Mucosa of rectum (tissue), 2 donors: Measurements from ENCODE around the gene ALDH6A1.

Source experiments
- H3K27ac ChIP-seq, 2 donors: one replicate each; pipeline ENCODE4 v1.7.0; 2013; ENCODE audit warnings: inconsistent platforms in 2 of 2, low read depth in 2 of 2, low read length in 2 of 2
- H3K27me3 ChIP-seq, 2 donors: one replicate each; pipeline ENCODE4 v1.7.0; 2013; ENCODE audit warnings: low read length in 2 of 2; ENCODE audit not compliant: control insufficient read depth in 2 of 2, insufficient read depth in 2 of 2
- H3K36me3 ChIP-seq, 2 donors: one replicate each; pipeline ENCODE4 v1.7.0; 2013; ENCODE audit warnings: low read length in 2 of 2; ENCODE audit not compliant: control insufficient read depth in 2 of 2, insufficient read depth in 2 of 2
- H3K4me1 ChIP-seq, 2 donors: one replicate each; pipeline ENCODE4 v1.7.0; 2013; ENCODE audit warnings: low read length in 2 of 2, mild to moderate bottlenecking in 1 of 2; ENCODE audit not compliant: control insufficient read depth in 2 of 2, insufficient read depth in 2 of 2
- H3K4me3 ChIP-seq, 2 donors: one replicate each; pipeline ENCODE4 v1.7.0; 2013; ENCODE audit warnings: low read length in 2 of 2
- H3K9ac ChIP-seq, 2 donors: one replicate each; pipeline ENCODE4 v1.7.0; 2013; ENCODE audit warnings: low read length in 2 of 2, low read depth in 1 of 2, mild to moderate bottlenecking in 1 of 2
- H3K9me3 ChIP-seq, 2 donors: one replicate each; pipeline ENCODE4 v1.7.0; 2013; ENCODE audit warnings: low read length in 2 of 2; ENCODE audit not compliant: control insufficient read depth in 2 of 2
- donor health status: healthy.
- donor health status: Normal muscosa, but diverticular disease.

Gene ALDH6A1

DNA sequence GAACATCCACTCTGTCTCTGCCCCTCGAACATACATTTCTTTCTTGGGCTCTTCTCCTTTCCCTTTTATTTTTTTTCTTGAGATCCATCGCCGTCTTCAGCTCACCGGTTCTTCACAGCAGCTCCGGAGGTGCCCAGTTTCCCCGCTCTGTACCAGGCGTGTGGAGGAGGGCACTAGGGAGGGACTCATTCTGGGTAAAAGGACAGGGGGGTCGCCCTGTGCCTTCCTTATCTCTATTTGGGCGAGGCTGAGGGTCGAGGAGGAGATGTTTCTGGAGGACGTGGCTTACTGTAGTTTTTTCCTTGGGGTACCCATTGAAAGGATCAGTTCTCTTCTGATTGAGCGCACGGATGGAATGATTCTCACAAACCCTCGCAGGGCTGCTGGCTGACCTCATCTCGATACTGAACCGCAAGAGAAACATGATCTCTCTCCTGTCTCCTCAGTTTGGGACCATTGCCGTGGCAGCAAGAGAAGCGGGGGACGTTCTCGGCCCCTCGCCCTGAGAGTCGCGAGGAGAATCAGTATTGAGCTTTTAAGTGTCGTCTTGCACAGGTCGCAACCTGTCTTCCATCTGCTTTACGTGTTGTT is 889 bp upstream of the ALDH6A1 start:
- H3K4me3 ChIP-seq: peak overlapping the region; percentile 96 to 97
- H3K27me3 ChIP-seq: no peaks in the 10 kb centered on the region
- no peaks in the 10 kb centered on the region for H3K9me3 ChIP-seq
- H3K4me1 ChIP-seq: peaks cover 15 to 17% of the 10 kb centered on the region in 2 donors
- no peaks in the 10 kb centered on the region for H3K36me3 ChIP-seq
- H3K9ac ChIP-seq: peak overlapping the region; percentile 77 to 84
- peak overlapping the region; percentile 66 to 70 for H3K27ac ChIP-seq

DNA sequence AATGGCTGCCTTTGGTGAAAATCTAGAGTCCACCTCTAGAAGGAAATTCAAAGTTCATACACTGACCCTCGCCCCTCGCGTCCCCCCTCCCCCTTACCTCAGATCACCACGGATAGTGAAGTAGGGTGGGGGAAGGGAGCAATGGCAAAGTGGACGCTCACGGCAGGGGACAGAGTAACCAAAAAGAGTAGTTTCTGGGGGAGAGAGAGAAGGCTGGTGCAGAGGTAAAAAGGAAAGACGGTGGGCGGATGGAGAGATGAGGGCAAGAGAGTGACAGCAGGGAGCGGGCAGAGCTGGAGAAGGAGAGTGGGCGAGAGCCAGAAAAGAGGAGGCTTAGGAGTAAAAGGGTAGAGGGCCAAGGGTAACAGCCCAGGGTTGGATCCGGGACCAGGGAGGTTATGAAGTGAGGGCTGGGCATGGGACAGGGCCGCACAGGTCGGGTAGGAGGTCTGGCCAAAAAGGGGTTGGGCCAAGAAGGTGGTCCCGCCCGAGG is 423 bp downstream of the ALDH6A1 start:
- Histone ChIP-seq H3K9ac (peak overlapping the region; percentile 88 to 89), H3K36me3 (no peaks in the 10 kb centered on the region), H3K9me3 (no peaks in the 10 kb centered on the region), H3K4me3 (peak overlapping the region; percentile 92 to 97), H3K27ac (peak overlapping the region; percentile 86 to 87), H3K27me3 (no peaks in the 10 kb centered on the region), H3K4me1 (peaks cover 15 to 17% of the 10 kb centered on the region in 2 donors)

- Histone ChIP-seq H3K27ac (no peak overlapping the region), H3K4me3 (peak overlapping the region in 1 of 2 donors; percentile 97)
These were observed 1.1 kb downstream of the ALDH6A1 start for GRCh38 chr14:74083161-74083560.

DNA sequence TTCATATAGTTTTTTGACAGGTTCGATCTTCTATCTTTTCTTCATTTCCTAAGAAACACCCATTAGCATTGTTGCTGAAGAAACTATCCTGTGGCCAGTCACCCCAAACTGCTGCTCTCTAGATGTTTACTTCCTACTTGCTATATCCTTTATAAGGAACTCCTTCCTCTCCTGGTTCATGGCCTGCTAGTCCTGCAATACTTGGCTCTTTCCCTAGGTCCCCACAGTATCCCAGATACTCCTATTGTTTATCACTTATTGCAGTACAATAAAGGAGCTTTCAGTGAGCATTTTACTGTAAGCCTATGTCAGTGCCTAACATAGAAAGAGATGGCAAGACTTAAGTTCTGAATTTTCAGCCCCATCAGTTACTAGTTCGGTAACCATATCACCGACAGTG is 2.8 kb downstream of the ALDH6A1 start:
- Histone ChIP-seq H3K36me3 (no peaks in the 10 kb centered on the region), H3K27ac (no peak overlapping the region), H3K4me1 (peaks cover 15 to 17% of the 10 kb centered on the region in 2 donors), H3K9me3 (no peaks in the 10 kb centered on the region), H3K27me3 (no peaks in the 10 kb centered on the region), H3K4me3 (no peak overlapping the region), H3K9ac (no peak overlapping the region)

More at GRCh38 chr14:74083161-74083560, 1.1 kb downstream of the ALDH6A1 start:
- no peaks in the 10 kb centered on the region for H3K27me3 ChIP-seq
- no peaks in the 10 kb centered on the region for H3K36me3 ChIP-seq
- H3K9ac ChIP-seq: peak overlapping the region in 1 of 2 donors; percentile 89
- no peaks in the 10 kb centered on the region for H3K9me3 ChIP-seq
- peaks cover 15 to 17% of the 10 kb centered on the region in 2 donors for H3K4me1 ChIP-seq

- H3K9me3 ChIP-seq: no peaks in the 10 kb centered on the region
- peaks cover 11 to 17% of the 10 kb centered on the region in 2 donors for H3K4me1 ChIP-seq
- H3K36me3 ChIP-seq: no peaks in the 10 kb centered on the region
- no peak overlapping the region for H3K9ac ChIP-seq
- no peak overlapping the region for H3K4me3 ChIP-seq
- no peak overlapping the region for H3K27ac ChIP-seq
- no peaks in the 10 kb centered on the region for H3K27me3 ChIP-seq
These were observed 3.3 kb downstream of the ALDH6A1 start for GRCh38 chr14:74080820-74081460.

DNA sequence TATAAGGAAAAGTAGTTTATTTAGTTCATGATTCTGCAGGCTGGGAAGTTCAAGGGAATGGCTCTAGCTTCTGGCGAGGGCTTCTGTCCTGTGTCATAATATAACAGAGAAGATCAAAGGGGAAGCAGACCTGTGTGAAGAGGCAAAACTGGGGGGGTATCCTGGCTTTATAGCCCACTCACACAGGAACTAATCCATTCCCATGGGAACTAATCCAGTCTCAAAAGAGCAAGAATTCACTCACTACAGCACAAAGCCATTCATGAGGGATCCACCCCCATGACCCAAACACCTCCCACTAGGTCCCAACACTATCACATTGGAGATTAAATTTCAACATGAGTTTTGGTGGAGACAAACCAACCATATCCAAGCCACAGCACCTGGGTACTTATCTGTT is 6.9 kb downstream of the ALDH6A1 start:
- peaks cover 0 to under 1% of the 10 kb centered on the region in 2 donors for H3K36me3 ChIP-seq
- H3K4me1 ChIP-seq: peaks cover 0 to 2% of the 10 kb centered on the region in 2 donors
- no peak overlapping the region for H3K9ac ChIP-seq
- H3K9me3 ChIP-seq: no peaks in the 10 kb centered on the region
- H3K27ac ChIP-seq: no peak overlapping the region
- no peak overlapping the region for H3K4me3 ChIP-seq
- no peaks in the 10 kb centered on the region for H3K27me3 ChIP-seq

DNA sequence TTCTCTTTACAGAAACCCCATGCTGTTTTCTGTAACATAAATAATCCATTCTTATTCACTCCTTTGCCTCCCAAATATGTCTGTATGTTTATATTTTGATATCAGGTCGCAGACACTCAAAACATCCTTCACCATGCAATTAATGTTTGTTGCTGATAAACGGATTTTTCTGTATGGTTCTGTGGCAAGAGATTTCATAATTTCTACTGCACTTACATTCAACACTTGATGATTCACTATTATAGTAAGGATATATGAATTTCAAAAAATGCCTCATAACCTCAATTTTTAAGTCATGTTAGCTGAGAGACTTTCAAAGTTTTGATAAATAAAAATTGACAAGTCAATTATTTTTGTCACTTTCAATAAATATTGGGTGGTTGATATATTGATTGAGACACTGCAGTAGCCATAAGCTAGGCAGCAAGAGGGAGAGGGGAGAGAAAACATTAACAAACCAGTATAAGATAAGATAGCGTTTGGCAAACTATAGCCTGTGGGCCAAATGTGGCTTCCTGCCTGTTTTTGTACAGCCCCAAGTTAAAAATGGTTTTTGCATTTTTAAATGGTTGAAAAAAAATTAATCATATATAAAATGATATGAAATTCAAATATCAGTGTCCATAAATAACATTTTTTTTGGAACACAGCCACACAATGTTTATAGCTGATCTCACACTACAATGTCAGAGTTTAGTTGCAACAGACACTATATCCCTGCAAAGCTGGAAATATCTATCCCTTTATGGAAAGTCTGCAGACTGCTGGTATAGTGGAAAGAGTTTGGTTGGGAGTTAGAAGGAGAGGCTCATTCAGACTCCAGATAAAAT is 18.3 kb downstream of the ALDH6A1 start:
- Histone ChIP-seq H3K9me3 (no peaks in the 10 kb centered on the region), H3K27me3 (no peaks in the 10 kb centered on the region), H3K9ac (no peak overlapping the region), H3K4me3 (no peak overlapping the region), H3K4me1 (no peaks in the 10 kb centered on the region), H3K27ac (no peak overlapping the region), H3K36me3 (peaks cover 14 to 28% of the 10 kb centered on the region in 2 donors)

- peaks cover 18 to 32% of the 10 kb centered on the region in 2 donors for H3K36me3 ChIP-seq
- H3K27me3 ChIP-seq: no peaks in the 10 kb centered on the region
- H3K9me3 ChIP-seq: no peaks in the 10 kb centered on the region
- H3K27ac ChIP-seq: no peak overlapping the region
- H3K4me3 ChIP-seq: no peak overlapping the region
- no peaks in the 10 kb centered on the region for H3K4me1 ChIP-seq
- no peak overlapping the region for H3K9ac ChIP-seq
These were observed 19.4 kb downstream of the ALDH6A1 start for GRCh38 chr14:74064883-74065282.

GRCh38 chr14:74064426-74064825 is 19.8 kb downstream of the ALDH6A1 start:
- Histone ChIP-seq H3K36me3 (peaks cover 18 to 35% of the 10 kb centered on the region in 2 donors), H3K4me3 (no peak overlapping the region), H3K4me1 (no peaks in the 10 kb centered on the region), H3K9ac (no peak overlapping the region), H3K27ac (no peak overlapping the region), H3K27me3 (no peaks in the 10 kb centered on the region), H3K9me3 (no peaks in the 10 kb centered on the region)

DNA sequence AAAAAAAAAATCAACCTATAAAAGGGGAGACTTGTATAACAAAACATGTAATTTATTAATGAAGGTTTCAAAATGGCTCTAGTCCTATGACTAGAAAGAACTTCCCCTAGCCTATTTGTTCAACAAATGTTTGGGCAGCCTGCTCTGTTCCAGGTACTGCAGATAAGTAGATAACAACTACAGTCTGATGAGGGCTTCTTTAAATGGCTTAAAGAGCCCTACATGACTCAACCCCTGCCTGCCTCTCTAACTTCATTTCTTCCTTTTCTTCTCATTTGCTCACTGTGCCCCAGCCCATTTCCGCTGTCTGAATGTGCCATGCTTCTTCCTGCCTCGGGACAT is 21.5 kb downstream of the ALDH6A1 start:
- Histone ChIP-seq H3K27me3 (no peaks in the 10 kb centered on the region), H3K4me3 (no peak overlapping the region), H3K9ac (no peak overlapping the region), H3K9me3 (no peaks in the 10 kb centered on the region), H3K27ac (no peak overlapping the region), H3K4me1 (no peaks in the 10 kb centered on the region), H3K36me3 (peaks cover 18 to 35% of the 10 kb centered on the region in 2 donors)
